HG03280 (cell line): ENCODE measurements around the gene POLA1.

Experiments used
- ATAC-seq: cut with Tn5 transposase; IDR thresholded peaks from one replicate; pipeline ENCODE4 v1.9.1; 2021; ENCODE audit warnings: mild to moderate bottlenecking, moderate library complexity; ENCODE audit not compliant: unreplicated experiment

POLA1 gene

GRCh38 chrX:25005382-25006185, 311.9 kb downstream of the POLA1 start:
- ATAC-seq, result no peak

GRCh38 chrX:25006586-25007058, 312.9 kb downstream of the POLA1 start:
- ATAC-seq, result no peak

- ATAC-seq, result no peak
Observed at GRCh38 chrX:25007059-25008053, 313.6 kb downstream of the POLA1 start.

GRCh38 chrX:25009407-25009806, 315.7 kb downstream of the POLA1 start:
- ATAC-seq, result no peak

- no peak for ATAC-seq
Observed at GRCh38 chrX:25010784-25011588, 317.3 kb downstream of the POLA1 start.

GRCh38 chrX:25011589-25012432, 318.1 kb downstream of the POLA1 start:
- ATAC-seq, result no peak

GRCh38 chrX:25012433-25012735, 318.7 kb downstream of the POLA1 start:
- ATAC-seq, result no peak

GRCh38 chrX:25012793-25013631, 319.3 kb downstream of the POLA1 start:
- no peak for ATAC-seq

- ATAC-seq, result no peak
Observed at GRCh38 chrX:25013632-25014365, 320.1 kb downstream of the POLA1 start.

GRCh38 chrX:25014366-25014838, 320.7 kb downstream of the POLA1 start:
- no peak for ATAC-seq

- no peak for ATAC-seq
Observed at GRCh38 chrX:25015486-25016360, 322.0 kb downstream of the POLA1 start, which contains the start of gene ARX. Gene ARX (minus strand): TSS chrX:25015965. CDS start chrX:25015737, 228 bp downstream.

- ATAC-seq, result no peak
Observed at GRCh38 chrX:25016361-25016671, 322.6 kb downstream of the POLA1 start.

GRCh38 chrX:25016938-25017598, 323.4 kb downstream of the POLA1 start:
- no peak for ATAC-seq

- no peak for ATAC-seq
Observed at GRCh38 chrX:25017667-25018247, 324.0 kb downstream of the POLA1 start.

- ATAC-seq, result no peak
Observed at GRCh38 chrX:25018682-25019081, 325.0 kb downstream of the POLA1 start.

GRCh38 chrX:25019707-25020390, 326.1 kb downstream of the POLA1 start:
- ATAC-seq, result no peak
